K562 (cell line): ENCODE results near the gene TEX48.

Experiments
- BRF1 ChIP-seq: IDR thresholded peaks from 3 replicates; pipeline ENCODE4 v1.6.1; 2011; ENCODE audit warnings: borderline replicate concordance, mild to moderate bottlenecking; ENCODE audit not compliant: insufficient read length; ENCODE audit errors: extremely low read depth
- EP300 ChIP-seq: IDR thresholded peaks from 2 replicates; pipeline ENCODE4 v1.6.1; 2012; ENCODE audit warnings: low read length, improper control_type of control experiment
- FOS ChIP-seq: IDR thresholded peaks from 3 replicates; pipeline ENCODE4 v1.6.1; 2011; ENCODE audit not compliant: insufficient read length; ENCODE audit errors: extremely low read depth
- FOXM1 ChIP-seq, 2 experiments: fragments of 450-650 bp in 1 of 2; sonication (generic) in 1 of 2; formaldehyde crosslinking in 1 of 2; IDR thresholded peaks; 2 replicates each; pipeline versions ENCODE4 v1.6.1 to v1.9.0; 2017 to 2022; ENCODE audit warnings: low read depth in 2 of 2, mild to moderate bottlenecking in 2 of 2, missing genetic modification reagents in 1 of 2, moderate library complexity in 1 of 2
- GABPA ChIP-seq: fragments of 200-800 bp; sonication (Bioruptor generic); conservative IDR thresholded peaks from 2 replicates; pipeline ENCODE4 v1.6.1; 2016; ENCODE audit warnings: low read depth, missing genetic modification characterization, missing compliant biosample characterization
- KLF10 ChIP-seq: fragments of 250-450 bp; sonication (Bioruptor Pico); IDR thresholded peaks from 2 replicates; pipeline ENCODE4 v1.6.1; 2021; ENCODE audit warnings: matching md5 sums
- KLF16 ChIP-seq: IDR thresholded peaks from 2 replicates; pipeline ENCODE4 v1.6.1; 2016; ENCODE audit warnings: antibody characterized with exemption
- POLR2AphosphoS2 ChIP-seq: IDR thresholded peaks from 2 replicates; pipeline ENCODE4 v1.6.1; 2012; ENCODE audit warnings: low read length, improper control_type of control experiment
- TAF1 ChIP-seq: IDR thresholded peaks from 2 replicates; pipeline ENCODE4 v1.6.1; 2011; ENCODE audit warnings: mild to moderate bottlenecking, low read length, moderate library complexity; ENCODE audit not compliant: insufficient read depth, control insufficient read depth, severe bottlenecking; ENCODE audit errors: extremely low read depth
- ZNF165 ChIP-seq: fragments of 250-450 bp; sonication (Bioruptor Pico); IDR thresholded peaks from 2 replicates; pipeline ENCODE4 v1.4.0; 2020; ENCODE audit warnings: borderline replicate concordance
- TF ChIP-seq, protein P1 (sequence below), 3 experiments: IDR thresholded peaks in 2 of 3; conservative IDR thresholded peaks in 1 of 3; 2 replicates each; pipeline ENCODE4 v1.5.1; 2011 to 2012; ENCODE audit warnings: low read length in 3 of 3, mild to moderate bottlenecking in 3 of 3, control low read depth in 2 of 3, improper control_type of control experiment in 1 of 3, inconsistent platforms in 1 of 3, low read depth in 1 of 3, mixed read lengths in 1 of 3, moderate library complexity in 1 of 3; ENCODE audit not compliant: insufficient read depth in 2 of 3
- TF ChIP-seq, protein P2 (sequence below): fragments of 450-650 bp; formaldehyde crosslinking; IDR thresholded peaks from 2 replicates; pipeline ENCODE4 v1.4.0; 2020; ENCODE audit warnings: mild to moderate bottlenecking, mixed read lengths

DNA sequence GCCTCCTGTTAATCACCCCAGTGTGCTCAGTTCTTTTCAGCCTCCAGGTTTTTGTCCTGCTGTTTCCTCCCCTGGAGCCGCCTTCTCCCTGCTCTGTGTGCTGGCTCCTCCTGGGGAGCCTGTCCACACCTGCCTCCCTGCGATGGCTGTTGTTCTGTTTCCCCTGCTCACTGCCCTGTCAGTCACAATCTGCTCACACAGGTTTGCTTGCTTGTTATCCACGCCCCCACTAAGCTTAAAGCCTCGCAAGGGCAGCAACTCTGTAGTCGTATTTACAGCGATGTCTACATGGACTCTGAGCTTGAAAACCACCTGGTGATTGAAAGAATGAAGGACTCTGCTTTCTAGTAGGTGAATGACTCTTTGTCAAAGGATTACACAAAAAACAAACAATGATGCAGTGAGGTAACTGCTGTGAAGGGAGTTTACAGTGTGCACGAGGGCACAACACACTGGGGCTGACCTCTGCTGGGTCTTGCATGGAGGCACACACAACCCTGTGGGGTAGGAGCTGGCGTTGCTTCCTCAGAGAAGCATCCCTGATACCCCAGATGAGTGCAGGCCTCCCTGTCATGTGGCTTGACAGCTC, 39.6 kb upstream of the TEX48 start:
- TF ChIP-seq TAF1 (no peak), EP300 (no peak), FOXM1 (IDR thresholded peaks at IDR 0.05; ENCODE audit: low read depth) (no peak), FOXM1 (CRISPR knock-in tag; IDR thresholded peaks at IDR 0.05; ENCODE audit: low read depth) (no peak), ZNF165 (no peak), KLF16 (no peak), KLF10 (no peak), POLR2AphosphoS2 (no peak), BRF1 (no peak), FOS (no peak), GABPA (tag) (no peak)
- TF ChIP-seq, protein P1, sequence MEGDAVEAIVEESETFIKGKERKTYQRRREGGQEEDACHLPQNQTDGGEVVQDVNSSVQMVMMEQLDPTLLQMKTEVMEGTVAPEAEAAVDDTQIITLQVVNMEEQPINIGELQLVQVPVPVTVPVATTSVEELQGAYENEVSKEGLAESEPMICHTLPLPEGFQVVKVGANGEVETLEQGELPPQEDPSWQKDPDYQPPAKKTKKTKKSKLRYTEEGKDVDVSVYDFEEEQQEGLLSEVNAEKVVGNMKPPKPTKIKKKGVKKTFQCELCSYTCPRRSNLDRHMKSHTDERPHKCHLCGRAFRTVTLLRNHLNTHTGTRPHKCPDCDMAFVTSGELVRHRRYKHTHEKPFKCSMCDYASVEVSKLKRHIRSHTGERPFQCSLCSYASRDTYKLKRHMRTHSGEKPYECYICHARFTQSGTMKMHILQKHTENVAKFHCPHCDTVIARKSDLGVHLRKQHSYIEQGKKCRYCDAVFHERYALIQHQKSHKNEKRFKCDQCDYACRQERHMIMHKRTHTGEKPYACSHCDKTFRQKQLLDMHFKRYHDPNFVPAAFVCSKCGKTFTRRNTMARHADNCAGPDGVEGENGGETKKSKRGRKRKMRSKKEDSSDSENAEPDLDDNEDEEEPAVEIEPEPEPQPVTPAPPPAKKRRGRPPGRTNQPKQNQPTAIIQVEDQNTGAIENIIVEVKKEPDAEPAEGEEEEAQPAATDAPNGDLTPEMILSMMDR (IDR thresholded peaks at IDR 0.05 in 2 of 3, conservative IDR thresholded peaks at IDR 0.05 in 1 of 3; ENCODE audit: insufficient read depth in 2 of 3, low read depth in 1 of 3, low read length in 3 of 3) = no peak
- TF ChIP-seq, protein P2, sequence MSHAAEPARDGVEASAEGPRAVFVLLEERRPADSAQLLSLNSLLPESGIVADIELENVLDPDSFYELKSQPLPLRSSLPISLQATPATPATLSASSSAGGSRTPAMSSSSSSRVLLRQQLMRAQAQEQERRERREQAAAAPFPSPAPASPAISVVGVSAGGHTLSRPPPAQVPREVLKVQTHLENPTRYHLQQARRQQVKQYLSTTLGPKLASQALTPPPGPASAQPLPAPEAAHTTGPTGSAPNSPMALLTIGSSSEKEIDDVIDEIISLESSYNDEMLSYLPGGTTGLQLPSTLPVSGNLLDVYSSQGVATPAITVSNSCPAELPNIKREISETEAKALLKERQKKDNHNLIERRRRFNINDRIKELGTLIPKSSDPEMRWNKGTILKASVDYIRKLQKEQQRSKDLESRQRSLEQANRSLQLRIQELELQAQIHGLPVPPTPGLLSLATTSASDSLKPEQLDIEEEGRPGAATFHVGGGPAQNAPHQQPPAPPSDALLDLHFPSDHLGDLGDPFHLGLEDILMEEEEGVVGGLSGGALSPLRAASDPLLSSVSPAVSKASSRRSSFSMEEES (CRISPR knock-in tag) = no peak
